GM18861 (cell line): Measurements from ENCODE around the gene MAN1C1.
"Not testable (repeated sequence)": the region's sequence is repeated elsewhere in the genome, so short reads cannot be mapped to it uniquely, and the experiment has no call there.

Source experiments
- ATAC-seq: cut with Tn5 transposase; IDR thresholded peaks from one replicate; pipeline ENCODE4 v1.9.1; 2021; ENCODE audit not compliant: unreplicated experiment

MAN1C1 gene

GRCh38 chr1:25583519-25584370, 32.8 kb upstream of the MAN1C1 start:
- ATAC-seq: no peak

DNA sequence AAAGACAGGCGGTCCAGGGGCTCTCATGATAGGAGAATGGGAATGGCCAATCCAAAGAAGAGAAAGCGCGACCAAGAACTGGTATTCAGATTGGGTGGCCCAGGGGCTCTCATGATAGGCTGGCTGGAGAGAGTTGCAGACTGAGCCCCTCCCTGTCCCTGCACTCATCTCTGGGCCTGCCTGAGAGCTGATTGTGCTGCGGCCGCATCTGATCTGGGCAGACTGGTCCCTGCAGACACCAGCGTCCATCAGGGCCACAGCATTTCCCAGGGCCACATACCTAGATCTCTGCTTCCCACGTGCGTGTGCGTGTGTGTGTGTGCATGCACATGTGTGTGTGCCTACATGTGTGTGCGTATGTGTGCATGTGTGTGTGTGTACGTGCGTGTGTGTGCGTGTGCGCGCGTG, 30.4 kb upstream of the MAN1C1 start:
- ATAC-seq: no peak

GRCh38 chr1:25587290-25587689, 29.3 kb upstream of the MAN1C1 start:
- no peak for ATAC-seq

- not testable (repeated sequence) for ATAC-seq
Observed at GRCh38 chr1:25588224-25588623, 28.4 kb upstream of the MAN1C1 start.

DNA sequence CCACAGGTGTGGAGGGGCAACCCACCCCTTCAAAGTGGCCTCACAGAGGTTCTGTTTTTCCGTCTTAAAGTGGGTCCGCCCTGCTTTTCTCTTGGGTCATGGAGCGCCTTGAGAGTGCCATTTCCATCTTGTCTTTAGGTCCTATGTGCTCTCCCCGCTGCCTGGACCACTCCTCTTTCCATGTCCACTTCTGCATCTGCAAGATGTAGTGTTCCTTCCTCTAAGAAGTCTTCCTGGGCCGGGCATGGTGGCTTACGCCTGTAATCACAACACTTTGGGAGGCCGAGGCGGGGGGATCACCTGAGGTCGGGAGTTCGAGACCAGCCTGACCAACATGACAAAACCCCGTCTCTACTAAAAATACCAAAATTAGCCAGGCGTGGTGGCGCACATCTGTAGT, 27.8 kb upstream of the MAN1C1 start:
- ATAC-seq: not testable (repeated sequence)

- ATAC-seq: no peak
Observed at GRCh38 chr1:25590096-25590824, 26.3 kb upstream of the MAN1C1 start.

DNA sequence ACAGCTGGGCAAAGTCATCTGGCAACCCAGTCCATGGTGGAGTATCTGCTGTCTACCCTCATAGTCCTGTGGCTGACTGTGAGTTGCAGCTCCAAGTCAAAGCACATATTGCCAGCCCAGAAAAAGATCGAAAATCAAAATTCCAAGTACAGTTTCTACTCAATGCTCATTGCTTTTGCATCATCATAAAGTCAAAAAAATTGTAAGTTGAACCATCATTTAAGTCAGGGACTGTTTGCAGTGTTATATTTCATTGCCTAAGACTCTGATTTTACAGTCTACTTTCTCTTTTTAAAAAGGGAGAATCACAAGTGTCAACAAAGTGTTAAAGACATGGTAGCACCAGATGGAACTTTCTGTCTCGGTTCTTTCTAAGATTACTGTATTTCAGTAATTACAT, 22.7 kb upstream of the MAN1C1 start:
- ATAC-seq: no peak

GRCh38 chr1:25594971-25595370, 21.6 kb upstream of the MAN1C1 start:
- no peak for ATAC-seq

DNA sequence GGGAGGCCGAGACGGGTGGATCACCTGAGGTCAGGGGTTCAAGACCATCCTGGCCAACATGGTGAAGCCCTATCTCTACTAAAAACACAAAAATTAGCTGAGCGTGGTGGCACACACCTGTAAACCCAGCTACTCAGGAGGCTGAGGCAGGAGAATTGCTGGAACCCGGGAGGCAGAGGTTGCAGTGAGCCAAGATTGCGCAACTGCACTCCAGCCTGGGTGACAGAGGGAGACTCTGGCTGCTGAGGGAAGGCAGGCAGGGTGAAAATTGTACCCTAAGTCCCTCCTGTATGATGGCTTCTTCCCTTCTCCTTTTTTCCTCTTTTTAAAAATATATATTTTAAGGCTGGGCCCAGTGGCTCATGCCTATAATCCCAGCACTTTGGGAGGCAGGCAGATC, 19.9 kb upstream of the MAN1C1 start:
- ATAC-seq: not testable (repeated sequence)

- ATAC-seq: no peak
Observed at GRCh38 chr1:25598879-25599278, 17.7 kb upstream of the MAN1C1 start.

DNA sequence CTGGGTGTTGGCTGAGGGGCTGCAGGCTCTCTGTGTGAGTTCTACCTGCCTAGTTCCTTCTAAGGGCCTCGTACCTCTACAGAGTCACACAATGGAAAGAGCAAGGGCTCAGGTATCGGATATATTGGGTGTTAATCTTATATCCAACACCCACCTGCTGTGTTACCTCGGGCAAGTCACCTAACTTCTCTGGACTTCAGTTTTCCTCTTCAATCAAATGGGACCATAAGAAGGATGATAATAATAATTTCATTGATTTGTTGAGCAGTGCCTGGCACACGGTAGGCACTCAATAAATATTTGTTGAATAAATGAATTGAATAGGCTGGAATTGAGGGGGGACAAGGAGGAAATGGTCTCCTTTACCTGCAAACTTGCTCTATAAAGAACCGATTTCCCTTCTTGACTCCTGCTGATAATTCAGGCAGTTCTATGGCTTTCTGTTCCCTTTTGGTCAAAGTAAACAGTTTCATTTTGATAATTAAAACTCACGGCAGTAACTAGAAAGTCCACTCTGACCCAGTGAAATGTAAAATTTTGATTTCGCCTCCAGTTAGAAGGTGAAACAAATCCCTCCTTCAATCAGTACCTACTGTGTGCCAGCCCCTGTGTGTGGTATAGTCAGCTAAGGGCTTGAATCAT, 16.5 kb upstream of the MAN1C1 start:
- ATAC-seq: no peak

- ATAC-seq: not testable (repeated sequence)
Observed at GRCh38 chr1:25600971-25601699, 15.5 kb upstream of the MAN1C1 start.

DNA sequence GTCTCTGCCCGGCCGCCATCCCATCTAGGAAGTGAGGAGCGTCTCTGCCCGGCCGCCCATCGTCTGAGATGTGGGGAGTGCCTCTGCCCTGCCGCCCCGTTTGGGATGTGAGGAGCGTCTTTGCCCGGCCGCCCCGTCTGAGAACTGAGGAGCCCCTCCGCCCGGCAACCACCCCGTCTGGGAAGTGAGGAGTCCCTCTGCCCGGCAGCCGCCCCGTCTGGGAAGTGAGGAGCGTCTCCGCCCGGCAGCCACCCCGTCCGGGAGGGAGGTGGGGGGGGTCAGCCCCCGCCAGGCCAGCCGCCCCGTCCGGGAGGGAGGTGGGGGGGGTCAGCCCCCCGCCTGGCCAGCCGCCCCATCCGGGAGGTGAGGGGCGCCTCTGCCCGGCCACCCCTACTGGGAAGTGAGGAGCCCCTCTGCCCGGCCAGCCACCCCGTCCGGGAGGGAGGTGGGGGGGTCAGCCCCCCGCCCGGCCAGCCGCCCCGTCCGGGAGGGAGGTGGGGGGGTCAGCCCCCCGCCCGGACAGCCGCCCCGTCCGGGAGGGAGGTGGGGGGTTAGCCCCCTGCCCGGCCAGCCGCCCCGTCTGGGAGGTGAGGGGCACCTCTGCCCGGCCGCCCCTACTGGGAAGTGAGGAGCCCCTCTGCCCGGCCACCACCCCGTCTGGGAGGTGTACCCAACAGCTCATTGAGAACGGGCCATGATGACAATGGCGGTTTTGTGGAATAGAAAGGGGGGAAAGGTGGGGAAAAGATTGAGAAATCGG, 12.6 kb upstream of the MAN1C1 start:
- ATAC-seq: not testable (repeated sequence)

GRCh38 chr1:25607123-25607522, 9.5 kb upstream of the MAN1C1 start:
- no peak for ATAC-seq

GRCh38 chr1:25608488-25609178, 8.0 kb upstream of the MAN1C1 start:
- ATAC-seq: peak; percentile 59

DNA sequence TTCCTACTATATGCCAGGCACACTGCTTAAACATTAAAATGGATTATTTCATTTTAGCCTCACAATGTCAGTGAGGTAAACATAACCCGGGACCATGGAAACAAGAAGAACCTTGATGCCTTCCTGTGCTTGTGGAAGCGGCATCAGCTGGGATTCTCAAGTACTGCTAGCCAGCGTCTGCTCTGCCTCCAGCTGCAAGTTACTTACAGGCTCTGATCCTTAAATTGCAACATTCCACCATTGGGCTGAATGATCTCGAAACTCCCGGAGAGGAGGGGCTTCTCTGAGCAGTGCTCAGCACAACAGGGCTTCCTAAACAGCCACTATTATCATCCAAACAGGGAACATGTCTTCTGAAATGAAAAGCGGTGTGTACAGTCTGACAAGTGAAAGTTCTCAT, 6.7 kb upstream of the MAN1C1 start:
- ATAC-seq: no peak

- no peak for ATAC-seq
Observed at GRCh38 chr1:25610822-25611630, 5.6 kb upstream of the MAN1C1 start.

DNA sequence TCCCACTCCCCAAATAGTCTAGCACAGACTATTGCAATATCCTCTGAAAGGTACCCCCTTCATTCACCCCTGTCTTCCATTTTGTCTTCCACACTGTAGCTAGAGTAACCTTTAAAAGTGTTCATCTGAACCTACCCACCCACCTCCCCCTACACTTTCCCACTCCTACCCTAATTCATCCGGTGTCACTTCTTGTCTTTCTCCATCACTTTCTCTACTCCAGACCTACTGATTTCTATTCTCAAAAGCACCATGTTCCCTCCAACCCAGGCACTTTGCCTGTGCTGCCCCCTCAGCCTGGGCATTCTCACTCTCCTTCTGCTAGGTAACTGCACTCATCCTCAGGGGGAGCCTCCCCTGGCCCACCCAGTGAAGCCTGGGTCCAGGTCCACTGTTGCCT, 4.7 kb upstream of the MAN1C1 start:
- ATAC-seq: no peak

DNA sequence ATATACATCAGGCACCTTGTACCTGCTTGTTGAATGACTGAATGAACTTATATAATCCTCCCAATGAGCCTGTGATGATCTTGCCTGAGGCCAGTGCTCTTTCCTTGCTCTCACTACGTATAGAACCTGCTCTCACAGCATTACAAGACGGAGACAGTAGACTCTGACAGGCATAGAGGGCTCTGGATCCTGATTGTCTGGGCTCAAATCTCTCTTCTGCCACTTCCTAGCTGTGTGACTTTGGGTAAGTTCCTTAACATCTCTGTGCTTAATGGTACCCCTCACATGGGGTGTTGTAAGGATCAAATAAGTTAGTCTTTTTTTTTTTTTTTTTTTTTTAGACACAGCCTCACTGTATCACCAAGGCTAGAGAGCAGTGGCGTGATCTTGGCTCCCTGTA, 4.2 kb upstream of the MAN1C1 start:
- no peak for ATAC-seq
